Measurements from ENCODE around the gene NLGN3.

GRCh38 chrX:71195964-71196649, 51.5 kb downstream of the NLGN3 start:
- TF ChIP-seq, protein P1, sequence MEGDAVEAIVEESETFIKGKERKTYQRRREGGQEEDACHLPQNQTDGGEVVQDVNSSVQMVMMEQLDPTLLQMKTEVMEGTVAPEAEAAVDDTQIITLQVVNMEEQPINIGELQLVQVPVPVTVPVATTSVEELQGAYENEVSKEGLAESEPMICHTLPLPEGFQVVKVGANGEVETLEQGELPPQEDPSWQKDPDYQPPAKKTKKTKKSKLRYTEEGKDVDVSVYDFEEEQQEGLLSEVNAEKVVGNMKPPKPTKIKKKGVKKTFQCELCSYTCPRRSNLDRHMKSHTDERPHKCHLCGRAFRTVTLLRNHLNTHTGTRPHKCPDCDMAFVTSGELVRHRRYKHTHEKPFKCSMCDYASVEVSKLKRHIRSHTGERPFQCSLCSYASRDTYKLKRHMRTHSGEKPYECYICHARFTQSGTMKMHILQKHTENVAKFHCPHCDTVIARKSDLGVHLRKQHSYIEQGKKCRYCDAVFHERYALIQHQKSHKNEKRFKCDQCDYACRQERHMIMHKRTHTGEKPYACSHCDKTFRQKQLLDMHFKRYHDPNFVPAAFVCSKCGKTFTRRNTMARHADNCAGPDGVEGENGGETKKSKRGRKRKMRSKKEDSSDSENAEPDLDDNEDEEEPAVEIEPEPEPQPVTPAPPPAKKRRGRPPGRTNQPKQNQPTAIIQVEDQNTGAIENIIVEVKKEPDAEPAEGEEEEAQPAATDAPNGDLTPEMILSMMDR (IDR thresholded peaks at IDR 0.05), result no peak
- no peak for TF ChIP-seq EP300 (IDR thresholded peaks at IDR 0.05)

All from tibial nerve (tissue), 4 donors.